ENCODE measurements around the gene SNX9.
"Not testable (repeated sequence)": the region's sequence is repeated elsewhere in the genome, so short reads cannot be mapped to it uniquely, and the experiment has no call there.

SNX9 gene

DNA sequence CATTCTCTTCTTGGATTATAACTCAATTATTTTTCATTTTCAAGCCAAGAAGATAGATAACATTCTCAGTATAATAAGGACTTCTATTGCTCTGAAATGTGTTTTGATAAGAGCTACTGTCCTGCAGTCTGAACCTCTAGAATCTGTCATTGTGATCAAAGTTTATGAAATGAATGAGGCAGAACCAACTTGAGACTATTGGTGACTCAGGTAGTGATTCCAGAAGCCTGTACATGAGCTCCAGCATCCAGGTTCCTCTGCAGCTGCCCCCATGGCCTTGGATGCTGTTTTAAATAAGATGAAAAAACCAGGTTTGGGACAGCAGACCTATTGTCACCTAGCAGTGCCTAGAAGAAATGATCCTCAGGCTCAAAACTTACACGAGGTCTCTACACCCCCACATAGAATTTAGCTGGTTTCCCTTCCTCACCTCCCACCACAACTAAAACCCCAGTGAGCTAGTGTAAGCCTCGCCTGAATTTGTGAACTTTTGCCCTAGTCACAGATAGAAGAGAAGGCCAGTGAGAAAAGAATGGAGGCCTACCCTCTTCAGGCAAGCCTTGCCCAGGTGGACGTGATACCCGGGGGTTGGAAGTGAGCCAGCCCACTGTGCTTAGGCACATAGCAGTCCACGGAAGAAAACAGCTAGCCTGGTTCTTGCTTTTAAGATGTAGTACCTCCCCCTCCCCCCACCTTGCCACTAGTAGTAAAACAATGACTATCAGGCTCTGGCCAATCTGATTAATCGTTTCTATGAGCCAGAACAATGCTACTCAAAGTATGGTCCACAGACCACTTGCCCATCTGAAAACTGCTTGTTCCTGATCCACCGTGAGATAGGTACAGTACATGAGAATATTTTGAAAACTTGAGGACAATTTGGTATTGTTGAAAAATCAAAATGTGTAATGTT, 85.6 kb downstream of the SNX9 start:
- FAIRE-seq (no peak), DNase-seq (ENCODE audit: insufficient read length, low spot score) (no peak)

DNA sequence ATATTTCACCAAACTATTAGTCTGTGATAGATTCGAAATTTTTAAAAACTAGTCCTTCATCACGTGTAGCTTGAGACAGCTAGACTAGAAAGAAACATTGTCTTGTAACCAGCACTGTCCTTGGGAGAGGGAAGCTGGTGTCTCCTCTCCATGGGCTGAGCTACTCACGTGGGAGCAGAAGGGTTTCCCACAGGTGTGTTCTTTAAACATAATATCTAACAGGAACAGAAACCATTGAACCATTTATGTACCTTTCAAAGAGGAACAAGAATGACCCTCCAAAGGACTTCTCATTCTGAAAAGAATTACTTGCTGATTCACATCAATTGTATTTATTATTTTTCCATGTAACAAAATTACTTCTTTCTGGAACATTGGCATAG, 86.2 kb downstream of the SNX9 start:
- FAIRE-seq = no peak

DNA sequence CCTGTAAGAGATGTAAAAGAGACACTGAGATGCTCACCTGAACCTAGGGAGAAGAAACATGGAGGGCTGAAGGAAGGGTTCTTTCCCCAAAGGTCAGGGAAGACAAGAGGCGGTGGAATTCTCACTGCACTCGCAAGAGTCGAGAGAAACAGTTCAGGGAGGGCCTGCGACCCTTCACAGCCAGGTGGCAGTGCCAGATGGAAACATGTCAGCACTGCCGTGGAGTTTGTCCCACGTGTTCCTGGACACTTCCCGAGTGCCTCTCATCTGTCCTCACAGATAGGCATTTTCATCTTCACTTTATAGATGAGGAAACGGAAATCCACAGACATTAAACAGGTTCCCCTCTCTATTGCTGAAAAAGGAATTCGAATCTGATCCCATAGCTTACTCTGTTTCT, 88.2 kb downstream of the SNX9 start:
- DNase-seq (ENCODE audit: insufficient read length, low spot score) (no peak), FAIRE-seq (no peak)

More for the DNA sequence above, 86.2 kb downstream of the SNX9 start:
- DNase-seq (ENCODE audit: insufficient read length, low spot score) = no peak

DNA sequence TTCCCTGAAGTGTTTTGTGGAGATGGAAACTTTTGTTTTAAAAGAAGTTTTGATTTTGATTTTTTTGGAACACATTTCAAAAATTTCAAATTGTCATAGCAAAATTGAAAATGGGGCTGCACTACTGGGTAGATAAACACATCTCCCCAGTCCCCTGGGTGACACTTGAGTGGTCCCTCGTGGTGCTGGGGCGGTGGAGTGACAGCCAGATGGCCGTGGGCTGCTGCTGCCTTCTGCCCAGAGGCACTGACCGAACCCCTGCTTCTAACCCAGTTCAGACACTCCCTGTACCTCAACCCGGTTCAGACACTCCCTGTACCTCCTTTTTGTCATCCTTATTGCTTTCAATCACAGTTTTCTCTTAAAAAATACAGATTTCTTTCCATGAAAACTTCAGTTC, 88.7 kb downstream of the SNX9 start:
- no peak for FAIRE-seq

DNA sequence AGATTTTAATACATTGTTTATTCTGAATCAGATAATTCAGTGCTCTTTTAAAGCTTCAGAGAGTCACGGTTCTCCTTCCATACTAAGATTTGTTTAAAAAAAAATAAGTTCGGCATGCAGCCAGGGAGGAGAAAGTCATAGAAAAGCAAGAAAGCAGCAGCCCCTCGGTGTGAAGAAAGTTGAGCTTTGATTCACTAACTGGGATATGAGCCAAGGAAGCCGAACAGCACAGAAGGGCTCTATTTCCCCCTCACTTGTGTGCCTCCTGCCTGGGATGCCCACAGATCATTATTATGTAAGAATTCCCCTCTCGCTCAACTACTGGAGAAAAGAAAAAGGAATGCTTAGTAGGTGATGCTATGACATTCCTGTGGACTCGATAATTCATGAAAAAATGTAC, 89.3 kb downstream of the SNX9 start:
- FAIRE-seq (no peak), DNase-seq (ENCODE audit: insufficient read length, low spot score) (peak; percentile 67)

More for the DNA sequence above, 88.7 kb downstream of the SNX9 start:
- no peak for DNase-seq (ENCODE audit: insufficient read length, low spot score)

DNA sequence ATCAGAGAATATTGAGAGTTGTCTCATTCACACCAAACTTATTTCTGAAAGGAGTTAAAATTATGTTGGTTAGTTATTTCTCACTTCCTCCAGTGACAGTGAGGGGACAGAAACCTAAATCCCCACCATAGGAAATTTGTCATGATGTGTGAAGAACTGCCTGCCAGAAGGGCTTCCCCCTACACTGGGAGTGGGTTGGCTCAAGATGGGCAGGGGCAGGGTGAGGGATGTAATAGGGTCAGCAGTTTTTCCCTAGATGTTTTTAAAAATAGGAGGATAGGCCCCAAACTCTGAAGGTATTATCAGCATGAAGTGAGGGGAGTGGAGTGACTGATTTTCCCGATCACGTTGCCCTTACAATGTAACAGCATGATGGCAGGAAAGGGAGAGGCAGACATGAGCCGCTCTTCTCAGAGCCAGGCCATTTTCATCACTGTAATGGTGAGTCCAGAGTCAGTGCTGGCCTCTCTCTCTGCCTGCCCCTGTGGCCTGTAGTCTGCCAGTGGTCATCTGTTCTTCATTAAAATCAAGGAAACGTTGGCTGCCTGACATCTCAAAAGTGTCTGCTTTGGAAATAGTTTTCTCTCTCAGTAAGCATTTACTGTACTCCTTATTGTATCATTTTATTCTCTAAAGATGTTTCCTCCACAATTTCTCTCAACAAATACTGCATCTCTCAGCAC, 98.8 kb downstream of the SNX9 start:
- no peak for FAIRE-seq
- no peak for DNase-seq (ENCODE audit: insufficient read length, low spot score)

DNA sequence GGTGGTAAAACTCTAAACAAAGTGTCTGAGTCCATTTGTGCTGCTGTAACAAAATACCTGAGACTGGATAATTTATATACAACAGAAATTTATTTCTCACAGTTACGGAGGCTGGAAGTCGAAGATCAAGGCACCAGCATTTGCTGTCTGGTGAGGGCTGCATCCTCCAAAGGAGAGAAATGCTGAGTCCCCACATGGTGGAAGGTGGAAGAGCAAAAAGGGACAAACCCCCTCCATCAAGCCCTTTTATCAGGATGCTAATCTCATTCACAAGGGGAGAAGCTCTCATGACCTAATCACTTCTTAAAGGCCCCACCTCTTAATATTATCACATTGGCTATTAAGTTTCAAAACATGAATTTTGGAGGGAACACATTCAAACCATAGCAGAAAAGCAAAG, 102.7 kb downstream of the SNX9 start:
- no peak for FAIRE-seq

DNA sequence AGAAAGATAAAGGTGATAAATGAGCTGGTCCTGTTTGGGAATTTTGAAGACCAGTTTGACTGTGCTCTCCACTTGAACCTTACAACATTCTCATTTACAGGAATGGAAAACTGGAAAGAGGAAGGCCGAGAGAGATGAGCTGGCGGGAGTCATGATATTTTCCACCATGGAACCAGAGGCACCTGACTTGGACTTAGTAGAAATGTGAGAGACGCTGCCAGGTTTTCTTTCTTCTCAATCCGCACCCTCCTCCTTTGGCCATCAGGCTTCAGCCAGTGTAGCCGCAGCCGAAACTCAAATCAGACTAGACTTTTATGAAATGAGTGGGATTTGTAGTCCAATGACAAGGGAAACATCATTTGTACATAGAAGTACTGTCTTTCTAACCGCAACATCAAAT, 104.0 kb downstream of the SNX9 start:
- DNase-seq (ENCODE audit: insufficient read length, low spot score) = no peak
- FAIRE-seq = no peak

More for the DNA sequence above, 102.7 kb downstream of the SNX9 start:
- DNase-seq (ENCODE audit: insufficient read length, low spot score) = no peak

DNA sequence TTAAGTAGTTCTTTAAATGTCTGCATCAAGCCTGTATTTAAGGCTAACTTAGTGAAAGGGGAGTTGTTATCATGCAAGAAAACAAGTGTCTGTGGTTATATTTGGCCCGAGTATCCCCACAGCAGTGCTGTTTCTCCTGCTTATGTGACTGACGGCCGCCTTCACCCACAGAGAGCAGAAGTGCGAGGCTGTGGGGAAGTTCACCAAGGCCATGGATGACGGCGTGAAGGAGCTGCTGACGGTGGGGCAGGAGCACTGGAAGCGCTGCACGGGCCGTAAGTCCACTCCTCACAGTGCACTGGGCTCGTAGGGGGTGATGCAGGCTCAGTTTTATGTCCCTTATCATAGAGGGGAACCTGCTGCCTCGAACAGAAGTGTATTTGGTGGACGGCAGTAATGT, 105.4 kb downstream of the SNX9 start:
- no peak for FAIRE-seq
- DNase-seq (ENCODE audit: insufficient read length, low spot score) = no peak

DNA sequence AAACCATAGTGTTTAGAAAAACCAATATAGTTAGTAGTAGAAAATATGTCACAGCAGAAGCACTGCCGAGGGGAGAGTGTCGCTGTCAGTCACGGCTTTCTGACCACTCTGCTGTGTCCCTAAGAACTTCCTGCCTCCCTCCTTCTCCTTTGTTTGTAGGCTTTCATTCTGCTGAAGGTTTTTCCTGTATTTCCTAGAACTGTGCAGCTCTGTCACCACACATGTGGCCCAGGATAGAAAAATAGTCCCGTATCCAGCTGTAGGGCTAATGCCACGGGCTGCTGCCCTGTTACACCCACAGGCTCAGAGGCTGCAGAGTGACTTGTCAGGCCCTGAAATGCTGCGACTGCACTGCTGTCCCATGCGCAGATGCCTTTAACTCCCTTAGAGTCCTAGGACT, 106.0 kb downstream of the SNX9 start:
- no peak for FAIRE-seq

DNA sequence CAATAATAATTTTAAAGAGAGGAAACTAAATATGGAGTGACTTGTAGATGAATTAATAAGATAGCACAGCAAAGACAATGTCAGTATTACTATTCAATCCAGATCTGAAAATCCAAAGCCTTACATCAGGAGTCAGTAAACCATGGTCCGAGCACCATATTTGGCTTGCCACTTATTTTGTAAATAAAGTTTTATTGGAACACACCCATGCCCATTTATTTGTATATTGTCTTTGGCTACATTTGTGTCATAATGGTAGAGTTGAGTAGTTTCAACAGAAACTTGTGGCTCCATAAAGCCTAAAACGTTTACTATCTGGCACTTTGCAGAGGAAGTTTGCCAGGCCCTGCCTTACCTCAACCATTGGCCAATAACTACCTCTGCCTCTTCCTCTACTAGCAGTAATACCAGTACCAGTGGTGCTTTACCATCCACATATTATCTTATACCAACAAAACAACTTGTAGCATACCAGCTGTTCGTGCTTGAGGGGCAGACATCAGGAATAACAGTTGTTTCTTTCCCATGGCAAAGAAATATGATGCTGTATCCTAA, 106.8 kb downstream of the SNX9 start:
- no peak for FAIRE-seq
- no peak for DNase-seq (ENCODE audit: insufficient read length, low spot score)

More for the DNA sequence above, 106.0 kb downstream of the SNX9 start:
- no peak for DNase-seq (ENCODE audit: insufficient read length, low spot score)

DNA sequence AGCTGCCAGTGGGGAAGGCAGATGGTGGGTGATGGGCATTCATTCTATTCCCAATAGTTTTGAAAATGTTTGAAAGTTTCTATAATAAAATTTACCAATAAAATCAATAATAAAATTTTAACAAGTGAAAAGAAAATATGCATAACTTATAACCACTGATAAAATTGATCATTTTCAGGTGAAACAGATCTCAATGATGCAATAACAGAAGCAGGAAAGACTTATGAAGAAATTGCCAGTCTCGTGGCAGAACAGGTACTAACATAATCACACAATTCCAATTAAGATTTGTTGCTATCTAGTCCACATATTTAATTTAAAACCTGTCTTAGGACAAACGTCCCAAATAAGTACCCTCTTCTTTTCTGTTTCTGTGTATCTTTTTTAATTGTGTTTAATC, 112.7 kb downstream of the SNX9 start:
- FAIRE-seq = no peak
- DNase-seq (ENCODE audit: insufficient read length, low spot score) = no peak

DNA sequence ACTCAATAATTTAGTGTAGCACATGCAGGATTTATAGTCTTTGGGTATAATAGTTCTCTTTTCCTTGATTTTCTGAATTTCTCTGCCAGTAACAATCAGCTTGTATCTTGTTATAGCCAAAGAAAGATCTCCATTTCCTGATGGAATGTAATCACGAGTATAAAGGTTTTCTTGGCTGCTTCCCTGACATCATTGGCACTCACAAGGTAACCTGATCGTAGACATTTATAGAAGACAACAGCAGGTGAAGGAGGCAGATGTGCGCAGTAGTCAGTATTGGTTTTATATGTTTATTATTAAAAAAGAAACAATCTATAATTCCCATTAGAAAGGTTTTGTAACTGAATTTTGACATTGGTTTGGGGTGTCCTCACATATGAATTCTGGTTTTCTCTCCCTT, 114.3 kb downstream of the SNX9 start:
- no peak for FAIRE-seq

DNA sequence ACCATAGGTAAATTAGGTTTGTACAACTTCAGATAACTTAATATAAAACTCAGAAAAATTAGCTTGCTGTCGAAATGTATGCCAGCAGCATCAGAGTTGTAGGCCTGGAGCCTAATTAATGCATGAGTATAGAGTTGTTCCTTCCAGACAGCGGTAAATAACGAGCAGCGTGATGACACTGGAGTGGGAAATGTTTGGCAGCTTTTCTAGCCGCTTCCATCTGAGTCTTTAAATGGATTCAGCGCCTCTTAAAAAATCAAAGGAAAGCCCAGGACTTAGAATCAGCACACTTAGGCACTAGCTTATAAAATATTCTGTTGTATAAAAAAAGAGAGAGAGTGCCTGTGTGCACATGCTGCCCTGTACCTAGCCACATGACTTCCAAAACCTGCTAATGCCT, 114.9 kb downstream of the SNX9 start:
- DNase-seq (ENCODE audit: insufficient read length, low spot score) = no peak
- no peak for FAIRE-seq

More for the DNA sequence above, 114.3 kb downstream of the SNX9 start:
- no peak for DNase-seq (ENCODE audit: insufficient read length, low spot score)

DNA sequence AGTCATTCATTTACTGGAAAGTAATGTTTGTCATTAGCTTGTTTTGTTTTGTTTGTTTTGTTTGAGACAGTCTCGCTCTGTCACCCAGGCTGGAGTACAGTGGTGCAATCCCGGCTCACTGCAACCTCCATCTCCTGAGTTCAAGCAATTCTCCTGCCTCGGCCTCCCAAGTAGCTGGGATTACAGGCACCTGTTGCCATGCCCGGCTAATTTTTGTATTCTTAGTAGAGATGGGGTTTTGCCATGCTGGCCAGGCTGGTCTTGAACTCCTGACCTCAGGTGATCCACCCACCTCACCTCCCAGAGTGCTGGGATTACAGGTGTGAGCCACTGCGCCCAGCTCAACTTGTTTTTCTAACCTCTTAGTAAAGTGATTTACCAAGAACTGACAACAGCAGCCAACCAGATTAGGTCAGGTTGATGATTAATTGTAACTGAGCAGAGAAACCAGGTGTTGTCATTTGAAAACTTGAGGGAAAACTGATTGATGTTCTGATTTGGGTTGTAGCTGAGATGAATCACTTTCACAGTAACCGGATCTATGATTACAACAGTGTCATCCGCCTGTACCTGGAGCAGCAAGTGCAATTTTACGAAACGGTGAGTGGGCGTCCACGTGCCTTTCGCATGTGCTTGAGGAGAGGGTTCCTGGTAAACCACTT, 117.5 kb downstream of the SNX9 start:
- DNase-seq (ENCODE audit: insufficient read length, low spot score); FAIRE-seq: not testable (repeated sequence)

DNA sequence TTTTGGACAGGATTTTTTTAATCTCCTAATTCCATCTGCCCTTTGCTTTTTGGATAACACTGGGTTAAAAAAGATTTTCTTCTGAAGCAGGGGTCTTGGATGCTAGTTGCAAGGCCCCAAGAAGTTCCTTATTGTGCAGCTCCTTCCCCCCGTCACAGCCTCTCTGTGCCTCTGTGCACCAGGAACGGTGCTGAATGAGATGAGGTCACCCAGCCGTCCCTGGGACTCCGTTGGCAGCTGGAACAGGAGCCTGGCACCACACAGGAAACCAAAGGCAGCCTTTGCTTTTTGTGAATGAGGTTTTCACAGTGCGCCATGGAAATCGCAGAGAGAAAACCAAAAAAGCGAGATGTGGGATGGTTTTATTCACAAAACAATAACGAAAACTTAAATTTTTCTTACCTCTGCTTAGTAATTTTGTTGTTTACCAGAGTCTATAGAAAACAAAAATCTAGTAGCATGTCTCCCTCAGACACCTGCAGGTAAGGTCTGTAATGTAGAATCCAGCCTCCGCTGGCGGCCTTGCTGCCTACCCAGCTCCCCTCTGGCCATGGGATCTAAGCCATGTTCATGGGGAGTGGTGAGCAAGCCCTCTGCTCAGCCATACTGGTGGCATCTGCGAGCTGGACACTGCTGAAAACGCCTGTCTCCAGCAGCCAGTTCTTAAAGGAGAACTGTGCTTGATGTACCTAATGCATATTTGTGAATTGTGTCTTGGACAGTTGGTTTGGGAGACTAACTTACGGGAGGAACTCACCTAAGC, 118.2 kb downstream of the SNX9 start:
- DNase-seq (ENCODE audit: insufficient read length, low spot score) = no peak
- no peak for FAIRE-seq

DNA sequence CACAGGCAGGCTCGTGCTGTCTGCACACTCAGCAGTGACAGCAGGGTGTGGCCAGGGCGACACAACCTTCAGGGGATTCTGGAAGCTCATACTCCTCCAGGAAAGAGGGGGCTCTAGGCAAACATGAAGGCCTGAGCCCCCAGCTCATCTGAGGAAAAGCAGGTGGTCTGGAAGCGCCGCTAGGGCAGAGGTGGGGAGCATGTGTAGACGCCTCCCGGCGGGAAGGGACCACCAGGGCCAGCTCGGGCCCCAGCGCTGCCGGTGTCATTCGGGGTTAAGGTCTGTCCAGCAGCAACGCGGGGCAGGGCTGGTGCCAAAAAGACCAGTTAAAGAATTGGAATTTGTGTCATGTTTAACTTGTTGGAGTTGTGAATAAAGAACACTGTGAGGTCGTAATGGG, 119.3 kb downstream of the SNX9 start:
- DNase-seq (ENCODE audit: insufficient read length, low spot score) = no peak
- no peak for FAIRE-seq

DNA sequence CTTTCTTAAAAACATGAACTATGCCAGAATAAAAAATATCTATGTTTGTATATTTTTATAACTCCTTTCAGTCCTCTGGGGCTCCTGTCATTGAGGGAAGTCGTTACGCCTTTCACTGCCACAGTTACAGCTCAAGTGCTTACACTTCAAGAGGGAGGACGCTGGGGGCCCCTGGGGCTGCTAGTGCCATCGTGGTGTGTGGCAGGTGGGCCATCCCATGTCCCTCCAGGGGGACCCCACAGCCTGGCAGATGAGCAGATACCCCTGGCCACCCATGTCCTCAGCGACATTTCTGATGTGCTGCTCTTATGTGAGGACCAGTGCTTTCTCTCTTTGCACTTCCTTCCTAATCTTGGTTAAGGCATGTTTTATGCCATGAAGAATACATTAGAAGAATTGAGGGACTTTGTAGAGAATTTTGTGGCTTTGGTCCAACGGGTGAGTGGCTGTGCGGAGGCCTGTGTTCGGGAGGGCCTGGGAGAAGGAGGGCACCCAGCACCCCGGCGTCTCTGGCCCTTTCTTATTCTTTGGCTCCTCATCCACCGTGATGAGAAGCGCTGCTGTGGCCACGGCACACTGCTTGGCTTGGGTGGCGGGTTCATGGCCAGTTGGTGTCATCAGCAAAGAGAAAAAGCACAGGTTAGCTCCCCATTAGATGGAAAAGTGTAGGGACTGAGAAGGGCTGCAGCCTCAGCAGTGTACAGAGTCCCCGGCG, 120.4 kb downstream of the SNX9 start:
- FAIRE-seq = no peak

DNA sequence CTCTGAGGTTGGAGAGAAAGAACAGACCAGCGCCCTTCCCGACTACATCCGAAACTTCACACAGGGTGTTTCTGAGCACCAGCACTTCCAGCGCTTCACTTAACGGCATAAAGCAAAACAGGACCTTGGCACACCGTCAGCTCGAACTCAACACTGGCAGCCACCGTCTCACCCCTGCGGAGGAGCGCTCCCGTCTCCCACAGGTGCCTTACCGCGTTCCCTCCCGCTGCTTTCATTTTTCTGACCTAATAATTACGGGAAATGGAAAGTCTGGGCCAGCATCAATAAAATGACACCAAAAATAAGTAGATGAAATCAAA, 120.9 kb downstream of the SNX9 start:
- DNase-seq (ENCODE audit: insufficient read length, low spot score) = no peak
- no peak for FAIRE-seq

More for the DNA sequence above, 120.4 kb downstream of the SNX9 start:
- DNase-seq (ENCODE audit: insufficient read length, low spot score) = no peak
